Keratinocyte (primary cell): ENCODE data around the gene PALS1. TPM values are rescaled to one million over a fixed set of nuclear protein-coding genes. Genes with fewer than 3 reads are reported as not detected.
A peak's percentile ranks its signal among the peaks of the same experiment; 100 is the strongest.

ENCODE experiments used
- DNase-seq: peaks from one replicate; pipeline ENCODE4 v3.0.0-alpha.2; 2011; ENCODE audit warnings: low read depth, missing footprints, low spot score
- FAIRE-seq: peaks from 2 replicates; lab custom pipeline; 2011; peaks lifted over from hg19 to GRCh38; lab: Jason Lieb, UNC
- H2AFZ ChIP-seq: 2 replicates; pipeline ENCODE4 v1.6.0; 2012; ENCODE audit warnings: low read length, control low read depth, inconsistent platforms; ENCODE audit not compliant: control insufficient read depth
- H3K27ac ChIP-seq: 2 replicates; pipeline ENCODE4 v1.5.1; 2011; ENCODE audit warnings: low read length; ENCODE audit not compliant: control insufficient read depth, insufficient read depth
- H3K27me3 ChIP-seq: 3 replicates; pipeline ENCODE4 v1.6.0; 2011; ENCODE audit warnings: low read length; ENCODE audit not compliant: control insufficient read depth, insufficient read depth; ENCODE audit errors: extremely low read depth
- H3K36me3 ChIP-seq, 2 experiments: 2 replicates in 1 of 2; 3 replicates in 1 of 2; pipeline ENCODE4 v1.5.1; 2011; ENCODE audit warnings: low read length in 2 of 2, mild to moderate bottlenecking in 1 of 2; ENCODE audit not compliant: control insufficient read depth in 2 of 2, insufficient read depth in 2 of 2; ENCODE audit errors: extremely low read depth in 1 of 2
- H3K4me1 ChIP-seq: 3 replicates; pipeline ENCODE4 v1.5.1; 2011; ENCODE audit warnings: low read length; ENCODE audit not compliant: control insufficient read depth, insufficient read depth; ENCODE audit errors: extremely low read depth
- H3K4me2 ChIP-seq: 3 replicates; pipeline ENCODE4 v1.6.0; 2011; ENCODE audit warnings: low read depth, low read length; ENCODE audit not compliant: control insufficient read depth, insufficient read depth; ENCODE audit errors: extremely low read depth
- H3K4me3 ChIP-seq, 3 experiments: fragments of 200-600 bp in 1 of 3; sonication (generic) in 1 of 3; 2 replicates in 2 of 3; 3 replicates in 1 of 3; pipeline ENCODE4 v1.5.1; 2011 to 2016; ENCODE audit warnings: low read length in 3 of 3, mild to moderate bottlenecking in 3 of 3, control low read depth in 2 of 3, inconsistent platforms in 1 of 3, low read depth in 1 of 3, mixed read lengths in 1 of 3, mixed run types in 1 of 3, moderate library complexity in 1 of 3; ENCODE audit not compliant: control insufficient read depth in 2 of 3, insufficient read depth in 2 of 3; ENCODE audit errors: extremely low read depth in 1 of 3
- H3K79me2 ChIP-seq: 2 replicates; pipeline ENCODE4 v1.6.0; 2012; ENCODE audit warnings: low read length; ENCODE audit not compliant: control insufficient read depth, insufficient read depth
- H3K9ac ChIP-seq: 3 replicates; pipeline ENCODE4 v1.6.0; 2011; ENCODE audit warnings: low read length; ENCODE audit not compliant: control insufficient read depth, insufficient read depth; ENCODE audit errors: extremely low read depth
- H3K9me1 ChIP-seq: 3 replicates; pipeline ENCODE4 v1.6.0; 2011; ENCODE audit warnings: low read length; ENCODE audit not compliant: control insufficient read depth, insufficient read depth; ENCODE audit errors: extremely low read depth
- H3K9me3 ChIP-seq: 2 replicates; pipeline ENCODE4 v1.5.1; 2012; ENCODE audit warnings: low read depth, low read length; ENCODE audit not compliant: control insufficient read depth
- H4K20me1 ChIP-seq: 3 replicates; pipeline ENCODE4 v1.6.0; 2011; ENCODE audit warnings: low read length; ENCODE audit not compliant: control insufficient read depth, insufficient read depth; ENCODE audit errors: extremely low read depth
- EZH2 ChIP-seq: IDR thresholded peaks from one replicate; pipeline ENCODE4 v1.6.1; 2012; ENCODE audit warnings: inconsistent platforms, mild to moderate bottlenecking, low read length, moderate library complexity
- dilution Hi-C: fragments of 300-500 bp; cut with MboI; formaldehyde crosslinking; loops from one replicate; pipeline ENCODE4 v1.7.0; 2020; ENCODE audit warnings: low sequenced_read_pairs; ENCODE audit not compliant: extremely low pct_ligation_motif_present
- polyA minus RNA-seq, 3 experiments: library from RNA; depleted of rRNA, polyadenylated mRNA; stranded (reverse); fragments of >200 nt; gene quantifications; 1 replicate in 1 of 3; 2 replicates in 1 of 3; 3 replicates in 1 of 3; pipeline ENCODE4 v1.2.3, GENCODE V29; 2011
- polyA plus RNA-seq, 5 experiments: library from polyadenylated mRNA; depleted of rRNA in 3 of 5; stranded (reverse) in 3 of 5; stranded (forward) in 1 of 5; unstranded in 1 of 5; fragments of >200 nt; gene quantifications; 1 replicate in 1 of 5; 2 replicates in 3 of 5; 3 replicates in 1 of 5; pipeline versions ENCODE4 v1.2.1 to v1.2.3, GENCODE V29; 2011 to 2012; ENCODE audit warnings: missing spikeins in 2 of 5, low read depth in 1 of 5, low replicate concordance in 1 of 5
- TF ChIP-seq, protein P1 (sequence below), 3 experiments: IDR thresholded peaks in 1 of 3; conservative IDR thresholded peaks in 1 of 3; optimal IDR thresholded peaks in 1 of 3; 2 replicates in 2 of 3; 3 replicates in 1 of 3; pipeline versions ENCODE3 to v1.5.1; 2011; ENCODE audit warnings: low read length in 3 of 3, mild to moderate bottlenecking in 3 of 3, moderate library complexity in 2 of 3, control low read depth in 1 of 3, inconsistent platforms in 1 of 3; ENCODE audit not compliant: insufficient read depth in 2 of 3; ENCODE audit errors: extremely low read depth in 1 of 3

PALS1 gene
- polyA plus RNA-seq (13.2 to 24.9 TPM (median 22.8 TPM) in 3 replicates), polyA minus RNA-seq (6.3 to 37.8 TPM (median 12.7 TPM) in 3 replicates)
- polyA plus RNA-seq (2011; ENCODE audit: low read depth): 11.7 TPM
- polyA plus RNA-seq (2011; cell fraction: cytosol; rRNA removed): 10.8 and 21.2 TPM in 2 replicates
- 17.9 and 27.2 TPM in 2 replicates for polyA plus RNA-seq (2011; cell fraction: nucleus; rRNA removed)
- 11.7 and 22.9 TPM in 2 replicates for polyA plus RNA-seq (2012; ENCODE audit: low replicate concordance)
- 14.4 TPM for polyA minus RNA-seq (2011; cell fraction: cytosol; rRNA and poly(A)+ RNA removed)
- 19.7 and 39.2 TPM in 2 replicates for polyA minus RNA-seq (2011; cell fraction: nucleus; rRNA and poly(A)+ RNA removed)

GRCh38 chr14:67241411-67242167 is at the start of gene PALS1:
PALS1 (plus strand) TSS chr14:67241435; CDS start chr14:67279171, 37,736 bp downstream.
- Histone ChIP-seq H3K9me1 (no peaks in the 10 kb centered on the region), H3K36me3 (no peaks in the 10 kb centered on the region), H3K79me2 (peaks cover 44% of the 10 kb centered on the region), H3K4me1 (peaks cover 5% of the 10 kb centered on the region), H3K27ac (peak within 1 kb of the TSS; percentile 97), H4K20me1 (no peaks in the 10 kb centered on the region), H3K9ac (peak within 1 kb of the TSS; percentile 94), H3K4me2 (peak within 1 kb of the TSS; percentile 81), H3K9me3 (no peaks in the 10 kb centered on the region), H2AFZ (peak within 1 kb of the TSS; percentile 85), H3K27me3 (no peaks in the 10 kb centered on the region), H3K4me3 (peak within 1 kb of the TSS; percentile 71 to 89 (median 79))
- FAIRE-seq (peak; percentile 43), DNase-seq (no peak)
- no peak for TF ChIP-seq EZH2
- TF ChIP-seq, protein P1, sequence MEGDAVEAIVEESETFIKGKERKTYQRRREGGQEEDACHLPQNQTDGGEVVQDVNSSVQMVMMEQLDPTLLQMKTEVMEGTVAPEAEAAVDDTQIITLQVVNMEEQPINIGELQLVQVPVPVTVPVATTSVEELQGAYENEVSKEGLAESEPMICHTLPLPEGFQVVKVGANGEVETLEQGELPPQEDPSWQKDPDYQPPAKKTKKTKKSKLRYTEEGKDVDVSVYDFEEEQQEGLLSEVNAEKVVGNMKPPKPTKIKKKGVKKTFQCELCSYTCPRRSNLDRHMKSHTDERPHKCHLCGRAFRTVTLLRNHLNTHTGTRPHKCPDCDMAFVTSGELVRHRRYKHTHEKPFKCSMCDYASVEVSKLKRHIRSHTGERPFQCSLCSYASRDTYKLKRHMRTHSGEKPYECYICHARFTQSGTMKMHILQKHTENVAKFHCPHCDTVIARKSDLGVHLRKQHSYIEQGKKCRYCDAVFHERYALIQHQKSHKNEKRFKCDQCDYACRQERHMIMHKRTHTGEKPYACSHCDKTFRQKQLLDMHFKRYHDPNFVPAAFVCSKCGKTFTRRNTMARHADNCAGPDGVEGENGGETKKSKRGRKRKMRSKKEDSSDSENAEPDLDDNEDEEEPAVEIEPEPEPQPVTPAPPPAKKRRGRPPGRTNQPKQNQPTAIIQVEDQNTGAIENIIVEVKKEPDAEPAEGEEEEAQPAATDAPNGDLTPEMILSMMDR (optimal IDR thresholded peaks at IDR 0.05 in 1 of 3, IDR thresholded peaks at IDR 0.05 in 1 of 3, conservative IDR thresholded peaks at IDR 0.05 in 1 of 3; ENCODE audit: extremely low read depth in 1 of 3, insufficient read depth in 2 of 3, low read length in 3 of 3): no peak
- dilution Hi-C loops: no loop called here

GRCh38 chr14:67191768-67192290 is 49.4 kb upstream of the PALS1 start:
- Histone ChIP-seq H4K20me1 (no peaks in the 10 kb centered on the region), H3K9ac (no peak overlapping the region), H3K4me1 (peaks cover 18% of the 10 kb centered on the region), H2AFZ (no peak overlapping the region), H3K79me2 (no peaks in the 10 kb centered on the region), H3K9me3 (no peaks in the 10 kb centered on the region), H3K27ac (no peak overlapping the region), H3K36me3 (no peaks in the 10 kb centered on the region), H3K4me3 (no peak overlapping the region), H3K27me3 (no peaks in the 10 kb centered on the region), H3K9me1 (peaks cover 2% of the 10 kb centered on the region), H3K4me2 (no peak overlapping the region)
- FAIRE-seq (no peak), DNase-seq (no peak)
- dilution Hi-C loops: no loop called here
- TF ChIP-seq, protein P1 (optimal IDR thresholded peaks at IDR 0.05 in 1 of 3, IDR thresholded peaks at IDR 0.05 in 1 of 3, conservative IDR thresholded peaks at IDR 0.05 in 1 of 3; ENCODE audit: extremely low read depth in 1 of 3, insufficient read depth in 2 of 3, low read length in 3 of 3): no peak
- TF ChIP-seq EZH2: no peak
